ENCODE results near the gene PRLHR. TPM values are rescaled to one million over a fixed set of nuclear protein-coding genes. Genes with fewer than 3 reads are reported as not detected.

Gene PRLHR
- total and polyA plus RNA-seq, 2 of the 13 experiments (the other 11 are each of a cell fraction or from before 2014, with no cell fraction given): not detected

GRCh38 chr10:118545381-118545780, 50.1 kb downstream of the PRLHR start:
- 0% methylated on average over 1 of the region's 1 CpG for WGBS (ENCODE audit: low lambda C conversion rate)
- TF ChIP-seq CSRNP2 (CRISPR knock-in tag; conservative IDR thresholded peaks at IDR 0.05; ENCODE audit: low read depth) (no peak), PAF1 (CRISPR knock-in tag; IDR thresholded peaks at IDR 0.05) (no peak), AKAP8 (CRISPR knock-in tag; IDR thresholded peaks at IDR 0.05) (no peak), POLR2AphosphoS2 (IDR thresholded peaks at IDR 0.05; ENCODE audit: low read depth, low read length) (no peak), EHMT2 (IDR thresholded peaks at IDR 0.05; ENCODE audit: borderline replicate concordance, low read depth, low read length) (no peak), TCF7 (IDR thresholded peaks at IDR 0.05; ENCODE audit: low read depth) (no peak), NFE2L2 (IDR thresholded peaks at IDR 0.05; ENCODE audit: low read length) (no peak), PHF21A (CRISPR knock-in tag; IDR thresholded peaks at IDR 0.05) (no peak), ZNF256 (CRISPR knock-in tag; conservative IDR thresholded peaks at IDR 0.05) (no peak), ZNF879 (CRISPR knock-in tag; IDR thresholded peaks at IDR 0.05) (no peak)
- ATAC-seq: no peak

More at GRCh38 chr10:118545381-118545780, 50.1 kb downstream of the PRLHR start:
- Histone ChIP-seq H3K9me3 (ENCODE audit: low read length) (no peaks in the 10 kb centered on the region), H3K36me3 (replicated peaks in 1 of 2; ENCODE audit: control insufficient read depth in 1 of 2, insufficient read depth in 2 of 2, low read length in 2 of 2) (no peaks in the 10 kb centered on the region), H4K20me1 (ENCODE audit: insufficient read depth, low read length) (no peaks in the 10 kb centered on the region), H3K4me1 (ENCODE audit: insufficient read depth, low read length) (no peaks in the 10 kb centered on the region), H3K9ac (ENCODE audit: insufficient read depth, low read depth, low read length) (no peak overlapping the region), H3K4me2 (ENCODE audit: low read depth, low read length) (no peak overlapping the region), H2AFZ (ENCODE audit: low read length) (no peak overlapping the region), H3K27ac (ENCODE audit: extremely low read length, insufficient read depth, low read length) (no peak overlapping the region), H3K27me3 (ENCODE audit: control insufficient read depth in 1 of 2, insufficient read depth in 2 of 2, low read length in 2 of 2) (peaks cover 0 to 5% of the 10 kb centered on the region in 2 experiments; a peak in 1 of 5 replicates), H3K79me2 (ENCODE audit: insufficient read depth, low read length) (no peaks in the 10 kb centered on the region), H3K4me3 (replicated peaks in 1 of 3; ENCODE audit: insufficient read depth in 1 of 3, low read depth in 2 of 3, low read length in 3 of 3) (no peak overlapping the region)
- intact Hi-C loops (cut with micrococcal nuclease; ENCODE audit: unreplicated experiment) (no loop called here), in situ Hi-C loops (cut with HindIII; ENCODE audit: extremely low pct_ligation_motif_present, low pct_unique_long_range_greater_than_20kb) (no loop called here)
- DNase-seq (ENCODE audit: low spot score) (no peak), FAIRE-seq (no peak)
- BruUV-seq (replicated peaks): no TSS peak
- CTCF ChIA-PET (ENCODE audit: low intra/inter-chr PET ratio, low total read pairs): no interaction called here
- POLR2A ChIA-PET: no interaction called here

Measured in HepG2 (cell line).